Gastrocnemius medialis (tissue), 4 donors: Measurements from ENCODE around the gene ARHGEF11.

Experiments
- CTCF ChIP-seq, 5 experiments: fragments of 450-650 bp in 3 of 5; fragments of 200-600 bp in 2 of 5; sonication (generic) in 2 of 5; IDR thresholded peaks in 4 of 5; conservative IDR thresholded peaks in 1 of 5; 1 replicate in 4 of 5; 2 replicates in 1 of 5; pipeline ENCODE4 v1.5.1; 2016 to 2019; ENCODE audit warnings: antibody characterized with exemption in 5 of 5, mild to moderate bottlenecking in 3 of 5, moderate library complexity in 3 of 5
- POLR2A ChIP-seq, 2 donors: fragments of 450-650 bp; IDR thresholded peaks; one replicate each; pipeline ENCODE4 v1.6.1; 2017; ENCODE audit warnings: antibody characterized with exemption in 2 of 2, mild to moderate bottlenecking in 2 of 2, moderate library complexity in 2 of 2

GRCh38 chr1:156912310-156912709 is 133.2 kb downstream of the ARHGEF11 start:
- no peak for TF ChIP-seq CTCF (IDR thresholded peaks at IDR 0.05 in 4 of 5, conservative IDR thresholded peaks at IDR 0.05 in 1 of 5)
- no peak for TF ChIP-seq POLR2A (IDR thresholded peaks at IDR 0.05)
